Progenitor cell of endocrine pancreas (in vitro differentiated cells): ENCODE measurements around the gene ACTRT1. TPM values are rescaled to one million over a fixed set of nuclear protein-coding genes. Genes with fewer than 3 reads are reported as not detected.
A peak's percentile ranks its signal among the peaks of the same experiment; 100 is the strongest.

ENCODE experiments used
- DNase-seq: peaks from one replicate; pipeline ENCODE4 v3.0.0; 2021; ENCODE audit warnings: low spot score; ENCODE audit not compliant: unreplicated experiment
- H3K27ac Mint-ChIP-seq: 2 replicates; pipeline ENCODE4 v1.8.0; 2021; ENCODE audit warnings: mild to moderate bottlenecking, moderate library complexity, mixed read lengths
- H3K27me3 Mint-ChIP-seq: 2 replicates; pipeline ENCODE4 v1.8.0; 2021; ENCODE audit warnings: mixed read lengths
- H3K36me3 Mint-ChIP-seq: 2 replicates; pipeline ENCODE4 v1.8.0; 2022; ENCODE audit warnings: mixed read lengths; ENCODE audit not compliant: insufficient read depth
- H3K4me1 Mint-ChIP-seq: 2 replicates; pipeline ENCODE4 v1.8.0; 2021; ENCODE audit warnings: low read depth, mixed read lengths
- H3K4me3 Mint-ChIP-seq: 2 replicates; pipeline ENCODE4 v1.8.0; 2021; ENCODE audit warnings: low read depth, mild to moderate bottlenecking, moderate library complexity, mixed read lengths
- H3K9me3 Mint-ChIP-seq: 2 replicates; pipeline ENCODE4 v1.8.0; 2021; ENCODE audit warnings: low read depth, mixed read lengths
- CTCF ChIP-seq: fragments of 200-600 bp; sonication (generic); IDR thresholded peaks from one replicate; pipeline ENCODE4 v1.5.0; 2021; ENCODE audit warnings: antibody characterized with exemption, mild to moderate bottlenecking; ENCODE audit not compliant: unreplicated experiment
- long read RNA-seq: library from polyadenylated mRNA; unstranded; transcript quantifications from one replicate; pipeline ENCODE4 v2.0.0, GENCODE V29; 2020
- total RNA-seq: library from RNA; stranded (reverse); gene quantifications from 2 replicates; pipeline ENCODE4 v1.2.1, GENCODE V29; 2021

Gene ACTRT1
- not detected in 2 replicates for total RNA-seq
- long read RNA-seq = 0 reads

DNA sequence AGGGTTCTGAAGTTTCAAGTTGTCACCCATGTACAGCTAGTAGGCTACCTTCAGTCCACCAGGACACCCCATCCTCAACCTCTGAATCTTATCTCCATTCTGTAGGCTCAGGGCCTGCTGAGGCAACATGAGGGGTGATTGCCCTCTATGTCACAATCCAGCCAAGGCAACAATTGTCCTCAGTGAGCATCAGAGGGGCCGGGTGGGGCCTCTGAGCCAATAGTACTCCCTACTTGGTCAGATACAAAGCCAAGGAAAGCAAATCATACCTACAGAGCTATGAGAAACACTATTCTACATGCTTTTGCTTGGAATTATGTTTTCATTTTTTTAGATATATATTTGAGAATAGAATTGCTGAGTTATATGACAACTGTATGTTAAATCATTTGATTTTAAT lies at the start of gene ACTRT1:
Gene ACTRT1 (minus strand): TSS at position 101 of the 400 bp plus-strand sequence. CDS start 197 bp downstream, outside the sequence.
- no peaks in the 10 kb centered on the region for H3K27me3 Mint-ChIP-seq
- peaks cover 21% of the 10 kb centered on the region for H3K9me3 Mint-ChIP-seq
- TF ChIP-seq CTCF = no peak
- H3K27ac Mint-ChIP-seq = no peak within 1 kb of the TSS
- H3K4me3 Mint-ChIP-seq = no peak within 1 kb of the TSS
- no peaks in the 10 kb centered on the region for H3K4me1 Mint-ChIP-seq
- no peak for DNase-seq
- no peaks in the 10 kb centered on the region for H3K36me3 Mint-ChIP-seq

DNA sequence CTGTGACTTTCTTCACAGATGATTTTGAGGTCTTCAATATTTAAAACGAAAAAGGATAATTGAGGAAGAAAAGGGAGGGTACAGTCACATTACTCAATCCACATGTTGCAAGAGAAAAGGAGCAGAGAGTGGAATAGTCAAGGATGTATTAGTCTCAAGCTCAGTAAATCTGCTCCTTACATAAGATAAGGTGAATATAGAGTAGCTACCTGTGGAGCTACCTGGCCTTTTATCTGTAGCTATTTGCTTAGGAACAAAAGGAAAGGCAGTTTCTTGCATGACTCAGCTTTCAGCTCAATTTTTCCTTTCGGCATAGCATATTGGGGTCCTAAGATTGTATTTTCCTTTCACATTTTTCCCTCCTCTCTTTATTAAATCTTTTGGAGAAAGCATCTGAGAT lies 26.3 kb upstream of the ACTRT1 start:
- Mint-ChIP-seq H3K4me1 (peaks cover 8% of the 10 kb centered on the region), H3K9me3 (peaks cover 20% of the 10 kb centered on the region), H3K27ac (peak overlapping the region; percentile 5), H3K36me3 (no peaks in the 10 kb centered on the region), H3K4me3 (no peak overlapping the region), H3K27me3 (no peaks in the 10 kb centered on the region)
- DNase-seq = no peak
- TF ChIP-seq CTCF = no peak

DNA sequence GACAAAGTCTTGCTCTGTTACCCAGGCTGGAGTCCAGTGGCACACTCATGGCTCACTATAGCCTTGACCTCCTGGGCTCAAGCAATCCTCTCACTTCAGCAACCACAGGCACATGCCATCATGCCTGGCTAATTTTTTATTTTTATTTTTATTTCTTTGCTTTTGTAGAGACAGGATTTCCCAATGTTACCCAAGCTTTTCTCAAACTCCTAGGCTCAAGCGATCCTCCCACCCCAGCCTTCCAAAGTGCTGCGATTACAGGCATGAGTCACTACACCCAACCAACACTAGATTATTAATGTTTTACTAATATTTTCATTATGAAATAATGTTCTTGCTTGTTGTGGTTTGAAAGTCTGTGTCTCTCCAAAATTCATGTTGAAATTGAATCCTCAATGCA lies 5.2 kb upstream of the ACTRT1 start:
- no peaks in the 10 kb centered on the region for H3K4me1 Mint-ChIP-seq
- DNase-seq = no peak
- H3K36me3 Mint-ChIP-seq = peaks cover 2% of the 10 kb centered on the region
- H3K4me3 Mint-ChIP-seq = no peak overlapping the region
- no peaks in the 10 kb centered on the region for H3K27me3 Mint-ChIP-seq
- H3K9me3 Mint-ChIP-seq = peaks cover 34% of the 10 kb centered on the region
- TF ChIP-seq CTCF = no peak
- H3K27ac Mint-ChIP-seq = no peak overlapping the region

GRCh38 chrX:128051526-128051925 lies 677 bp downstream of the ACTRT1 start:
- Mint-ChIP-seq H3K27me3 (no peaks in the 10 kb centered on the region), H3K36me3 (no peaks in the 10 kb centered on the region), H3K4me1 (no peaks in the 10 kb centered on the region), H3K27ac (no peak overlapping the region), H3K9me3 (peaks cover 26% of the 10 kb centered on the region), H3K4me3 (no peak overlapping the region)
- no peak for TF ChIP-seq CTCF
- no peak for DNase-seq

GRCh38 chrX:128035318-128035717 lies 16.9 kb downstream of the ACTRT1 start:
- H3K4me1 Mint-ChIP-seq = no peaks in the 10 kb centered on the region
- H3K36me3 Mint-ChIP-seq = no peaks in the 10 kb centered on the region
- no peaks in the 10 kb centered on the region for H3K27me3 Mint-ChIP-seq
- DNase-seq = no peak
- no peak overlapping the region for H3K27ac Mint-ChIP-seq
- no peak for TF ChIP-seq CTCF
- peaks cover 13% of the 10 kb centered on the region for H3K9me3 Mint-ChIP-seq
- no peak overlapping the region for H3K4me3 Mint-ChIP-seq
